SU-DHL-6 (cell line): ENCODE data around the gene WWOX.

Experiments used
- H2AFZ ChIP-seq: fragments of 200-600 bp; sonication (generic); 2 replicates; pipeline ENCODE4 v1.6.1; 2014; ENCODE audit warnings: low read depth, mild to moderate bottlenecking, moderate library complexity, mixed read lengths, antibody characterized with exemption, low read length; ENCODE audit not compliant: severe bottlenecking
- H3F3A ChIP-seq: fragments of 200-600 bp; shearing (Covaris generic); 2 replicates; pipeline ENCODE4 v1.6.0; 2016; ENCODE audit warnings: antibody characterized with exemption, mild to moderate bottlenecking; ENCODE audit not compliant: insufficient read depth
- H3K27ac ChIP-seq: fragments of 200-600 bp; sonication (generic); 2 replicates; pipeline ENCODE4 v1.5.1; 2016; ENCODE audit warnings: low read depth, mild to moderate bottlenecking, low read length, moderate library complexity, mixed read lengths
- H3K27me3 ChIP-seq: fragments of 200-600 bp; sonication (generic), shearing (Covaris generic); 2 replicates; pipeline ENCODE4 v1.6.0; 2014; ENCODE audit warnings: mild to moderate bottlenecking, low read length
- H3K36me3 ChIP-seq: fragments of 200-600 bp; sonication (generic); 2 replicates; pipeline ENCODE4 v1.6.1; 2014; ENCODE audit warnings: mild to moderate bottlenecking, low read length, mixed read lengths
- H3K4me2 ChIP-seq: fragments of 300-600, 200-600 bp; shearing (Covaris generic), sonication (generic); 2 replicates; pipeline ENCODE4 v1.6.0; 2014; ENCODE audit warnings: low read length, low read depth, mild to moderate bottlenecking; ENCODE audit not compliant: poor library complexity, severe bottlenecking
- H3K4me3 ChIP-seq: fragments of 200-600 bp; sonication (generic); 2 replicates; pipeline ENCODE4 v1.5.1; 2014; ENCODE audit warnings: antibody characterized with exemption, low read length, mild to moderate bottlenecking, mixed read lengths; ENCODE audit not compliant: insufficient read depth, poor library complexity, severe bottlenecking
- H3K79me2 ChIP-seq: fragments of 200-600 bp; sonication (generic); 2 replicates; pipeline ENCODE4 v1.6.1; 2014; ENCODE audit warnings: mild to moderate bottlenecking, low read length, moderate library complexity; ENCODE audit not compliant: insufficient read depth
- H3K9ac ChIP-seq: fragments of 200-600 bp; sonication (generic); 2 replicates; pipeline ENCODE4 v1.7.0; 2014; ENCODE audit warnings: mild to moderate bottlenecking, low read length
- H3K9me2 ChIP-seq: fragments of 200-600 bp; sonication (generic); replicated peaks from 2 replicates; pipeline ENCODE4 v1.6.1; 2014; ENCODE audit warnings: low read length; ENCODE audit not compliant: insufficient read depth
- H3K9me3 ChIP-seq: fragments of 200-600 bp; sonication (generic); 2 replicates; pipeline ENCODE4 v1.6.1; 2014; ENCODE audit warnings: low read length, mixed read lengths; ENCODE audit not compliant: insufficient read depth
- H4K20me1 ChIP-seq: fragments of 200-600 bp; sonication (generic); 2 replicates; pipeline ENCODE4 v1.6.1; 2014; ENCODE audit warnings: low read depth, mild to moderate bottlenecking, antibody characterized with exemption, low read length, moderate library complexity, mixed read lengths
- EZH2phosphoT487 ChIP-seq: fragments of 200-600 bp; sonication (generic), shearing (Covaris generic); conservative IDR thresholded peaks from 2 replicates; pipeline ENCODE4 v1.6.1; 2018; ENCODE audit warnings: mild to moderate bottlenecking, antibody characterized with exemption, low read length, moderate library complexity, mixed read lengths
- TF ChIP-seq, protein P1 (sequence below): fragments of 200-600 bp; sonication (generic); IDR thresholded peaks from one replicate; pipeline ENCODE4 v1.5.1; 2017; ENCODE audit warnings: antibody characterized with exemption, mild to moderate bottlenecking, low read length, moderate library complexity; ENCODE audit not compliant: insufficient read depth, poor library complexity, severe bottlenecking

WWOX gene

DNA sequence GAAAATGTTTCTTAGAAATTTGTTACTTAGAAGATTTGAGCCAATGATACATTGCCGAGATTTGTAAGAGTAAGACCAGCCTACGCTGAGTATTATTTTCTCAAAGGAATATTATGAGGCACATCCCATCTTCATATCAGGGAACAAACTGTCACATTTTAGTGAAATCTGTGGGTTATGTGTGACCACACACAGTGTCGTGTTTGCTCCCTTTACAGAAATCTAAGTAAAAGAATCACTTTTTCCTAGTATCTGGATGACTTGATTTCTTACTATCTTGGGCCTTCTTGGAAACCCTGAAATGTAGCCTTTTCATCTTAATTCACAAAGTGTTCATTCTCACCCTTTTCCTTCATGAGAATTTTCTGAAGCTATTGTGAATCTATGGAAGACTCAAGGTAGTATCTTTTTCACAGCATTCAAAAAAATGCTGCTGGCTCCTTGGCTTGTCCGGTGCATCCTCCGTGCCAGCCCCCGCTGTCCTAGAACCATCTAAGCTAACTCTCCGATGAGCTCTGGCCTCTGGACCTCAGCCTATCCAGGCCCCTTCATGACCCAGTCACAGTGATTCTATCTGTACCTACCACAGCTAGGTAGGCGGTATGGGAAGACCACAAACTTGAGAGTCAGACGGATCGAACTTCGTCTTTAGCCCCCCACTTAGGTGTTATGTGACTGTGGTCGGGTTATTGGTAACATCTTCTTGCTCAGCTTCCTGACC lies 976.8 kb downstream of the WWOX start:
- H2AFZ ChIP-seq: no peak overlapping the region

DNA sequence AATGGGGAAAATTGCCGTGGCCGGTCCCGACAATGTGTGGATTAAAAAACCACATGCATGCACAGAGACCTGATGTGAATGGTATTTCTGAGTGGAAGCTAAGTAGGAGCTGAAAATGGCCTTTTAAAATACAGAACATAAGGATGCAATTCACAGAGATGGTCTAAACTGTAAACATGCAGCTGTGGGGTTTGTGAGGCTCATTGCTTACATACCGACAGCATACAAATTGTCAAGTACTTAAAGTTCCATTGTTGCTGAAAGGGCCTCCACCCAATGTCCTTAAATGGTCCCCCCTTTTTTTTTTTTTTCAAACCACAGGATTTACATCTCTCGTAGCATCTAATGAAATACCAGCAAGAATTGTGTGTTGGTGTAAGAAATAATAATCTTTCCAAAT lies 977.9 kb downstream of the WWOX start:
- H3K27ac ChIP-seq: no peak overlapping the region
- TF ChIP-seq EZH2phosphoT487: no peak
- TF ChIP-seq, protein P1, sequence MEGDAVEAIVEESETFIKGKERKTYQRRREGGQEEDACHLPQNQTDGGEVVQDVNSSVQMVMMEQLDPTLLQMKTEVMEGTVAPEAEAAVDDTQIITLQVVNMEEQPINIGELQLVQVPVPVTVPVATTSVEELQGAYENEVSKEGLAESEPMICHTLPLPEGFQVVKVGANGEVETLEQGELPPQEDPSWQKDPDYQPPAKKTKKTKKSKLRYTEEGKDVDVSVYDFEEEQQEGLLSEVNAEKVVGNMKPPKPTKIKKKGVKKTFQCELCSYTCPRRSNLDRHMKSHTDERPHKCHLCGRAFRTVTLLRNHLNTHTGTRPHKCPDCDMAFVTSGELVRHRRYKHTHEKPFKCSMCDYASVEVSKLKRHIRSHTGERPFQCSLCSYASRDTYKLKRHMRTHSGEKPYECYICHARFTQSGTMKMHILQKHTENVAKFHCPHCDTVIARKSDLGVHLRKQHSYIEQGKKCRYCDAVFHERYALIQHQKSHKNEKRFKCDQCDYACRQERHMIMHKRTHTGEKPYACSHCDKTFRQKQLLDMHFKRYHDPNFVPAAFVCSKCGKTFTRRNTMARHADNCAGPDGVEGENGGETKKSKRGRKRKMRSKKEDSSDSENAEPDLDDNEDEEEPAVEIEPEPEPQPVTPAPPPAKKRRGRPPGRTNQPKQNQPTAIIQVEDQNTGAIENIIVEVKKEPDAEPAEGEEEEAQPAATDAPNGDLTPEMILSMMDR: no peak
- no peaks in the 10 kb centered on the region for H3K36me3 ChIP-seq
- H2AFZ ChIP-seq: no peak overlapping the region
- H3K27me3 ChIP-seq: no peaks in the 10 kb centered on the region
- H3K79me2 ChIP-seq: no peaks in the 10 kb centered on the region
- H3K9me3 ChIP-seq: no peaks in the 10 kb centered on the region
- H3F3A ChIP-seq: no peaks in the 10 kb centered on the region
- no peak overlapping the region for H3K9ac ChIP-seq
- H4K20me1 ChIP-seq: no peaks in the 10 kb centered on the region
- H3K9me2 ChIP-seq: no peaks in the 10 kb centered on the region
- H3K4me2 ChIP-seq: no peak overlapping the region
- H3K4me3 ChIP-seq: no peak overlapping the region

More for the DNA sequence above, 976.8 kb downstream of the WWOX start:
- Histone ChIP-seq H3K9me2 (no peaks in the 10 kb centered on the region), H3K9ac (no peak overlapping the region), H3K4me3 (no peak overlapping the region), H3K9me3 (no peaks in the 10 kb centered on the region), H3K27ac (no peak overlapping the region), H4K20me1 (no peaks in the 10 kb centered on the region), H3K36me3 (no peaks in the 10 kb centered on the region), H3K79me2 (no peaks in the 10 kb centered on the region), H3F3A (no peaks in the 10 kb centered on the region), H3K4me2 (no peak overlapping the region), H3K27me3 (no peaks in the 10 kb centered on the region)
- TF ChIP-seq, protein P1: no peak
- TF ChIP-seq EZH2phosphoT487: no peak

- Histone ChIP-seq H3F3A (no peaks in the 10 kb centered on the region), H3K36me3 (no peaks in the 10 kb centered on the region), H3K4me3 (no peak overlapping the region)
Measured at GRCh38 chr16:79079656-79080420, 980.4 kb downstream of the WWOX start.

More at GRCh38 chr16:79079656-79080420, 980.4 kb downstream of the WWOX start:
- no peaks in the 10 kb centered on the region for H4K20me1 ChIP-seq
- TF ChIP-seq, protein P1: no peak
- no peak for TF ChIP-seq EZH2phosphoT487
- no peak overlapping the region for H3K27ac ChIP-seq
- H3K9me2 ChIP-seq: no peaks in the 10 kb centered on the region
- no peaks in the 10 kb centered on the region for H3K79me2 ChIP-seq
- no peaks in the 10 kb centered on the region for H3K9me3 ChIP-seq
- H2AFZ ChIP-seq: no peak overlapping the region
- H3K27me3 ChIP-seq: no peaks in the 10 kb centered on the region
- H3K4me2 ChIP-seq: no peak overlapping the region
- H3K9ac ChIP-seq: no peak overlapping the region
